ENCODE data around the gene PMVK. TPM values are rescaled to one million over a fixed set of nuclear protein-coding genes. Genes with fewer than 3 reads are reported as not detected.

The PMVK gene
- total and polyA plus RNA-seq, 10 of the 15 experiments (the other 5 are each of a cell fraction or from before 2014, with no cell fraction given): 6.0 to 121 (median 49.4) TPM

- TF ChIP-seq FOXM1 (IDR thresholded peaks at IDR 0.05; ENCODE audit: low read depth, low read length): peak; percentile 93
- TF ChIP-seq SREBF2 (IDR thresholded peaks at IDR 0.05; ENCODE audit: low read length): no peak
- TF ChIP-seq KLF5 (IDR thresholded peaks at IDR 0.05; ENCODE audit: partially characterized antibody): peak; percentile 70
- TF ChIP-seq STAT1 (conservative IDR thresholded peaks at IDR 0.05): 0 out of 2 replicates have a peak, but pooled peaks have one; percentile 11
- TF ChIP-seq FOXK2 (IDR thresholded peaks at IDR 0.05): no peak
- no peak for TF ChIP-seq TCF7 (IDR thresholded peaks at IDR 0.05; ENCODE audit: borderline replicate concordance)
- TF ChIP-seq ZNF274 (IDR thresholded peaks at IDR 0.05; ENCODE audit: insufficient read depth, insufficient read length): no peak
- TF ChIP-seq IKZF1 (conservative IDR thresholded peaks at IDR 0.05): no peak
- no peak for TF ChIP-seq RAD21 (IDR thresholded peaks at IDR 0.05; ENCODE audit: insufficient read depth, low read depth, low read length)
- no peak; the same call in 1 of the 2 replicates for TF ChIP-seq ATF7 (IDR thresholded peaks at IDR 0.05; ENCODE audit: low read depth)
- TF ChIP-seq CEBPB (IDR thresholded peaks at IDR 0.05; ENCODE audit: borderline replicate concordance in 1 of 2, low read depth in 2 of 2, low read length in 2 of 2): no peak
- TF ChIP-seq SUZ12 (IDR thresholded peaks at IDR 0.05; ENCODE audit: unreplicated experiment): no peak
- TF ChIP-seq ZNF24 (IDR thresholded peaks at IDR 0.05): no peak
- peak; percentile 38; the same call in 1 of the 2 replicates for TF ChIP-seq TAF1 (IDR thresholded peaks at IDR 0.05; ENCODE audit: borderline replicate concordance, low read depth, low read length)
- no peak for TF ChIP-seq ZBED1 (IDR thresholded peaks at IDR 0.05; ENCODE audit: borderline replicate concordance)
- peak; percentile 92 for TF ChIP-seq MTA2 (IDR thresholded peaks at IDR 0.05; ENCODE audit: low read depth)
- no peak; the same call in 1 of the 2 replicates for TF ChIP-seq JUNB (IDR thresholded peaks at IDR 0.05)
- TF ChIP-seq SIX5 (IDR thresholded peaks at IDR 0.05; ENCODE audit: low read depth, low read length, severe bottlenecking): peak; percentile 21
- no peak for TF ChIP-seq ESRRA (IDR thresholded peaks at IDR 0.05; ENCODE audit: low read length)
- peak; percentile 86 for TF ChIP-seq CEBPZ (IDR thresholded peaks at IDR 0.05; ENCODE audit: low read depth, low read length)
- no peak for TF ChIP-seq MTA3 (IDR thresholded peaks at IDR 0.05; ENCODE audit: borderline replicate concordance, low read length)
- no peak for TF ChIP-seq CUX1 (IDR thresholded peaks at IDR 0.05; ENCODE audit: insufficient replicate concordance, low read depth, low read length)
- no peak for TF ChIP-seq RELA (IDR thresholded peaks at IDR 0.05; ENCODE audit: borderline replicate concordance, partially characterized antibody)
Measured at GRCh38 chr1:154974102-154974807, 37.7 kb upstream of the PMVK start, which contains the start of gene CKS1B (continued).
